ENCODE data around the gene MRPS27.
"Not testable (repeated sequence)": the region's sequence is repeated elsewhere in the genome, so short reads cannot be mapped to it uniquely, and the experiment has no call there.

MRPS27 gene

DNA sequence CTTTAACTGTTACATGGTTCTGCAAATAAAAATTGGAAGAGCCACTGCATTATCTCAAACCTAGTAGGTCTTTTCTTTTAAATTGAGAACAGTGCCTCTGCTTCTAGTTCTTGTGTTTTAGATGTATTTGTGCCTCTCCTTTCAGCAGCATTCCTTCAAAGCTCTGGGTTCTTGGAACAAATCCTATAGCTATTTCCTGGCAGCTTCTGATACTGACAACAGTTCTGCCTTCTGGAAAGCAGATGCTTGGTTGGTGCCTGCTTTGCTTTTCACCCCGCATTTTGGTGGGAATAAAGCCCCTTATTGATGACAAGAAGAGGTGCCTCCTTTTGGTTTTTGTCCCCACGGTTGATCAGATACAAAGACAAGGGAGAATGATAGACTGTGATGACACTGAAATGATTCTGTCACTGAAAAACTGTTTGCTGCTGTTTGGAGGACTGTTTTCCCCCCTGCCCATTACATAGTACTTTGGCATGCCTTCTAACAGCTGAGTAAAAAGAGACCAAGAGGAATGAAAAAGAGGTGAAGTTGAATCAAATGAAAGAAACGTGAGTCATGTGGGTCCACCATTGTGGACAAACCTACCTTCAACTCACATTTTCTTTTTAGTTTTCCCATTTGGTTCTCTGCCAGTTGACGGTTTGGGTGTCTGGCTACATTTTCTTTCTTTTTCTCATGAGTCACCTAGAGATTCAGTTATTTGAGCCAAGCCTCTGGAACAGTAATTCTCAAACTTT is 5.7 kb upstream of the MRPS27 start:
- no peak for DNase-seq (ENCODE audit: low read depth in 2 of 2)

GRCh38 chr5:72324189-72324825 is 4.3 kb upstream of the MRPS27 start:
- no peak for DNase-seq (ENCODE audit: low read depth in 2 of 2)

DNA sequence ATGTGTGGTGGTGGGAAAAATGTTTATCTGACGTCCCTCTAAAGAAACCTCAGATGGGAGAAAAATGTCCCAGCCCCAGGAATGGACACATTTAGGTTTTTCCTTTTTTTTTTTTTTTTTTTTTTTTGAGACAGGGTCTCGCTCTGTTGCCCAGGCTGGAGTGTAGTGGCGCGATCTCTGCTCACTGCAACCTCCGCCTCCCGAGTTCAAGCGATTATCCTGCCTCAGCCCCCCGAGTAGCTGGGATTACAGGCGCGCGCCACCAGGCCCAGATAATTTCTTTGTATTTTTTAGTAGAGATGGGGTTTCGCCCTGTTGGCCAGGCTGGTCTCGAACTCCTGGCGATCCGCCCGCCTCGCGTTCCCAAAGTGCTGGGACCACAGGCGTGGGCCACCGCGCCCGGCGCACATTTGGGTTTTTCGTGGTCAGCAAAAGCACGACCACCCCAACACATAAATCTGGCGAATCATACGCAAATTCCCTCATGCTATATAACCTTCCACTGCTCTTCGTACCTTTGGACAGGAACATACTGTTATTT is 535 bp downstream of the MRPS27 start:
- not testable (repeated sequence) for DNase-seq (ENCODE audit: low read depth in 2 of 2)

GRCh38 chr5:72314571-72315172 is 5.4 kb downstream of the MRPS27 start:
- DNase-seq (ENCODE audit: low read depth in 2 of 2), result no peak

GRCh38 chr5:72313141-72313540 is 6.9 kb downstream of the MRPS27 start:
- no peak for DNase-seq (ENCODE audit: low read depth in 2 of 2)

GRCh38 chr5:72308853-72309191 is 11.2 kb downstream of the MRPS27 start:
- DNase-seq (ENCODE audit: low read depth in 2 of 2), result no peak

GRCh38 chr5:72307968-72308852 is 11.8 kb downstream of the MRPS27 start:
- DNase-seq (ENCODE audit: low read depth in 2 of 2), result peak; percentile 93 to 97

DNA sequence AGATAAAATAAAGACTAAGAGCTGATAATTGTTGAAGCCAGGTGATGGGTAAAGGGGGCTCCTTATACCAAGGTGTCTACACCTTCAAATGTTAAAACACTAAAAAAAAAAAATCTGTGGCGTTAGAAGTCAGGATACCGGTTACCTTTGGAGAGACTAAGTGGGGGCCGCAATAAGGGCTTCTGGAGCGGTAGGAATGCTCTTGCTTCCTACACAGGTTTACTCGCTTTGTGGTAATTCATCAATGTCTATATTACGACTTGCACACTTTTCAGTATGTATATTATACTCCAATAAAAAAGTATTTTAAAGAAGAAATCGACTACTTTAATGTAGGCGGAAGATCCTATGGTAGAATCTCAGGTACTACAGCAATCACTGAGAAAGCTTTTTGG is 12.5 kb downstream of the MRPS27 start:
- DNase-seq (ENCODE audit: low read depth in 2 of 2), result no peak

DNA sequence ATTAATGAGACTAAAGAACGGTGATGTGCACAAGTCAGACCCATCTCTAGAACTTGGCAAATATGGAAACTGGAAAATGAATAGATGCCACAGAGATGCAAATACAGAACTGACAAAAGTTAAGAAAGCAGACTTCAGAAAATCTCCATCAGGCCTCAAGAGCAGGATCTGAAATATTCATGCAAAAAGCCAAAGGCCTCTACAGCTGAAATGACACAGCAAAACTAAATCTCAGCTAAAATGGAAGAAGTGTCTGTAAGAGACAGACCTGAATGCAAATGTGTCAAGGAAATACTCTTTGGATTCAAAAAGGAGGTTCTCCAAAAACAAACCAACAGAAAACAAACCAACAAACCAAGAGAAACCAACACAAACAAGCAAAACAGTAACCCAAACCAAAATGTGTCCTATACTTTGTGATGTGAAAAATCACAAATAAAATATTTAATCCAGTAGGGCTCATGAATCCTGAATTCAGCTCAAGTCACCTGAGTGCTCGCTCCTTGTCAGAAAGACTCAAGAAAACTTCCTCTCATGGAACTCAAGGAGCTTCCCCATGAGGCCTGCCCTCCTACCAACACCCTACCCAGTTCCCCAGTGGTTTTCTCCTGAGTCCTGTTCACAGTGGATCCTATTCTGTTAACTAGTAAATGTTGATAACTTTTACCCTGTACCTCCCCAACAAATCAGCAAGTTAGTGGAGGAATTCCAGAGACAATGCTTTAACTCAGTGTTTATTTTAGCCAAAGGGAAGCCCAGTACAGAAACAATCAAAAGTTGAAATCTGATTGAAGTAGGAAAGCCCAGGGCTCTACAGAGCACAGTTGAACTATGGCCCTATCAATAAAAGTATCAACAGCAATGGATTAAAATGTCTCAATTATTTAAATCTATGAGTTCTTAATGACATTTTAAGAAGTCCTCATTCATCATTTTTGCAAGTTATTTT is 14.6 kb downstream of the MRPS27 start:
- DNase-seq (ENCODE audit: low read depth in 2 of 2), result no peak

DNA sequence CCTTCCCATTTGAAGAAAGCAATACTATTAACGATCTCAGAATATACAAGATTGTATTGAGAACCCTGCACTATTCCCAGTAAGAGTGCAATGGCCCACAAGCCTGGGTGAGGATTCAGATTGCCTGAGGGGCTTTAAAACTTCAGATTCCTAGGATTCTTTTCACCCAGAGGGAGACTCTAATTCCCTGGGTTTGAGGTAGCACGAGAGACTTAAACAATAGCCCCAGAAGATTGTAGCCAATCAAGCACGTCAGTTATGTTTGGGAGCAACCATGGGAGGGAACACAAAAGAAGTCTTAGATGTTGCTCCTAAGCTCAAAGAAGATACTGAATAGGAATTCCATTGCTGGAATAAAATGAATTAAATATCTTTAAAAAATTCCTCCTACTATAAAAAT is 17.9 kb downstream of the MRPS27 start:
- no peak for DNase-seq (ENCODE audit: low read depth in 2 of 2)

DNA sequence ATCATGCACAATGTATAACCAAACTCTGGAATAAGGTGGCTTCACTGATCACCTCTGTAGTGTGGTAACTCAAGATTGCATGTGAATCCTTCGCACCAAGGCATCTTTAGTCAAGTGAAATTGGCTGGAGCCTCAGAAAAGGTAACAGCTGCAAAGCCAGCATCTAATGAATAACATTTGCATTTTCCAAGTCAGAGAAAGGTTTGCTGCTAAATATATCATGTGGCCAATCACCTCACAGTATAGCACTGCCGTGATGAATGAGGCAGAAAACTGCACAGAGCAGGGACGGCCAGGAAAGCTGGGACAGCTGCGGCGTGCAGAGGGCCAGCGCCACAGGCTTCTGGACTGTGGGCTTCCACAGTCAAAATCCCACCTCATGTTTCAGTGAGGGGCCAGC is 18.5 kb downstream of the MRPS27 start:
- no peak for DNase-seq (ENCODE audit: low read depth in 2 of 2)

DNA sequence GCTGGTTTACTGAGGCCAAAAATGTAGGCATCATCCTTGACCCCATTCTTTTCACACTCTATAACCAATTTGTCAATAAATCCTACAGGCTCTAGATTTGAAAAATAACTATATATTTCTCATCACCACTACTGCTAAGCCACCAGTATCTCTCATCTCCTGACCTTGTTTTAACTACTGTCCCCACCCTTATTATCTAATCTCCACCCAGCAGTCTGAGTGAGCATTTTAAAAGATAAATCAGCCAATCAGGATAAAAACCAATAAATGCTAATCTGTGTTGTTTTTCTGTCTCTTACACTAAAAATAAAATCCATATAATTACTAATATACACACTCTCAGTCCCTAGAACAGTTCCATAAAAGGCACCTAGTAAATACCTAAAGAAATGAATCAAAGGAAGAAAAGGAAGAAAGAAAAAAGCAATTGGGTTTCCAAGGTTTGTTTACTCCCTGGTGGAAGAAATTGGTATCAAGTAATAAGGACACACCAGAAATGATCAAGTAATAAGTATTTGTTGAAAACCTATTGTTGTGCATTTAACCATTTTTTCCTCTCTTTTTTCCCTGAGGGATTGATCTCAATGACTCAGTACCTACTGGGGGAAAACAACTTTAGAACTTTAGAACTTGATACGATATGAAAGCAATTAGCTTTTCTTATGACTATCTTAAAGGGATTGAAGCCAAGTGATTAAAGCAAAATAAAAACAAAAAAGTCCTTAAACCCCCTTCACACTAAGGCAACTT is 19.3 kb downstream of the MRPS27 start:
- DNase-seq (ENCODE audit: low read depth in 2 of 2), result no peak

- no peak for DNase-seq (ENCODE audit: low read depth in 2 of 2)
Observed at GRCh38 chr5:72298711-72299110, 21.3 kb downstream of the MRPS27 start.

GRCh38 chr5:72298136-72298535 is 21.9 kb downstream of the MRPS27 start:
- DNase-seq (ENCODE audit: low read depth in 2 of 2), result not testable (repeated sequence)

GRCh38 chr5:72296256-72296655 is 23.8 kb downstream of the MRPS27 start:
- DNase-seq (ENCODE audit: low read depth in 2 of 2), result no peak

GRCh38 chr5:72295539-72295938 is 24.5 kb downstream of the MRPS27 start:
- no peak for DNase-seq (ENCODE audit: low read depth in 2 of 2)

GRCh38 chr5:72294473-72294872 is 25.6 kb downstream of the MRPS27 start:
- no peak for DNase-seq (ENCODE audit: low read depth in 2 of 2)

- no peak for DNase-seq (ENCODE audit: low read depth in 2 of 2)
Observed at GRCh38 chr5:72293495-72294055, 26.5 kb downstream of the MRPS27 start.

GRCh38 chr5:72292411-72292810 is 27.6 kb downstream of the MRPS27 start:
- no peak for DNase-seq (ENCODE audit: low read depth in 2 of 2)

GRCh38 chr5:72291601-72292000 is 28.4 kb downstream of the MRPS27 start:
- no peak for DNase-seq (ENCODE audit: low read depth in 2 of 2)

Measured in stimulated activated CD8-positive, alpha-beta memory T cell treated with anti-CD3 and anti-CD28 coated beads, Interleukin-15, amount 100 ng/mL, for 48 hours (primary cell).